Activated CD4-positive, alpha-beta T cell treated with anti-CD3 and anti-CD28 coated beads for 4 hours (primary cell): ENCODE data around the gene SBSN.

Experiments
- DNase-seq, 2 donors: peaks; one replicate each; pipeline ENCODE4 v3.0.0-alpha.2; 2020

SBSN gene, protein sequence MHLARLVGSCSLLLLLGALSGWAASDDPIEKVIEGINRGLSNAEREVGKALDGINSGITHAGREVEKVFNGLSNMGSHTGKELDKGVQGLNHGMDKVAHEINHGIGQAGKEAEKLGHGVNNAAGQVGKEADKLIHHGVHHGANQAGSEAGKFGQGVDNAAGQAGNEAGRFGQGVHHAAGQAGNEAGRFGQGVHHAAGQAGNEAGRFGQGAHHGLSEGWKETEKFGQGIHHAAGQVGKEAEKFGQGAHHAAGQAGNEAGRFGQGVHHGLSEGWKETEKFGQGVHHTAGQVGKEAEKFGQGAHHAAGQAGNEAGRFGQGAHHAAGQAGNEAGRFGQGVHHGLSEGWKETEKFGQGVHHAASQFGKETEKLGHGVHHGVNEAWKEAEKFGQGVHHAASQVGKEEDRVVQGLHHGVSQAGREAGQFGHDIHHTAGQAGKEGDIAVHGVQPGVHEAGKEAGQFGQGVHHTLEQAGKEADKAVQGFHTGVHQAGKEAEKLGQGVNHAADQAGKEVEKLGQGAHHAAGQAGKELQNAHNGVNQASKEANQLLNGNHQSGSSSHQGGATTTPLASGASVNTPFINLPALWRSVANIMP

DNA sequence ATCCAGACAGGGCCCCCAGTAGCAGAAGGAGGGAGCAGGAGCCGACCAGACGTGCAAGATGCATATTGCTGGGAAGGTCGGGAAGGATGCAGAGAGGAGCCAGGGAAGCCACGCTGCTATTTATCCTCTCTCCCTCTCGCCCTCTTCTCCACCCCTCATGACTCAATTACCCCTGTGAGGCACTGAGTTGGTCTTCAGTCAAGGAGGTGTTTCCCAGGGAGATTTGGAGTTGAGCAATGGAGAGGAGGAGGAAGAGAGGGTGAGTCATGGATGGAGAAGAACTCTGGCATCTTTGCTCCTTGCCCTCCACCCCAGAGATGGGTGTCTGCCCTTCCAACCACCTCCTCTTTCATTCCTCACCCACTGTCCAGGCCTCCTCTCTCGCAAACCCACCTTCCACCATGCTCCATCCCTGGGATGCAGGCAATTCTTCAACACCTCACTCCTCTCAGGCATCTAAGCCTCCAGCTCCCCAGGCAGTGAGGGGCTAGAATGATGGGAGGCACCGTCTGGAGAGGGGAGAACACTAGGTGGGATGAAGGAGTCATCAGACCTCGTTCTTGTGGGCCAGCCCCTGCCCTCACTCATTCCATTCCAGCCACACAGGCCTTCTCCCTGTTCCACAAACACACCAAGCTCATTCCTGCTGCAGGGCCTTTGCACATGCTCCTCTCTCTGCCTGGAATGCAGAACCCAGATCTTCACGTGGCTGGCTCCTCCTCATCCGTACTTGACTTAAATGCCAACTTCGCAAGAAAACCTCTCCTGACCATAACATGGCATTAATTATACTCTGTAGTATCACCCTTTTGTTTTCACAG lies at the start of gene SBSN:
Gene SBSN (minus strand): TSS at position 94 of the 821 bp plus-strand sequence. CDS start 30 bp downstream, at position 64.
- DNase-seq: no peak

DNA sequence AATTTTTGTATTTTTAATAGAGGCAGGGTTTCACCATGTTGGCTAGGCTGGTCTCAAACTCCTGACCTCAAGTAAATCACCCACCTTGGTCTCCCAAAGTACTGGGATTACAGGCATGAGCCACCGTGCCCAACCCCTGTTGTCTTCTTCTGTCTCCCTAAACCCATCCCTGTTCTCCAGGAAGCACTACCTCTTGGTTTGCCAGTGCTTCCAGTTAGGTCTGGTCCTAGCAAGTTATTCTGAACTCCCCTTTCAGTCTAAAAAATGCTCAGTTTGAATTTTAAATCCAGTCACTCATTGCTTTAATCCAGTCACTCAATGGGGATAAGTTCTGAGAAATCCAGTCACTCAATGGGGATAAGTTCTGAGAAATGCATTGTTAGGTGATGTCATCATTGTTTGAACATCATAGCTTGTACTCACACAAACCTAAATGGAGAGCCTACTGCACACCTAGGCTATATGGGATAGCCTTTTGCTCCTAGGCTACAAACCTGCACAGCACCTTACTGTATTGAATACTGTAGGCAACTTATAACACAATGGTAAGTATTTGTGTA lies 43.4 kb upstream of the SBSN start:
- no peak for DNase-seq

DNA sequence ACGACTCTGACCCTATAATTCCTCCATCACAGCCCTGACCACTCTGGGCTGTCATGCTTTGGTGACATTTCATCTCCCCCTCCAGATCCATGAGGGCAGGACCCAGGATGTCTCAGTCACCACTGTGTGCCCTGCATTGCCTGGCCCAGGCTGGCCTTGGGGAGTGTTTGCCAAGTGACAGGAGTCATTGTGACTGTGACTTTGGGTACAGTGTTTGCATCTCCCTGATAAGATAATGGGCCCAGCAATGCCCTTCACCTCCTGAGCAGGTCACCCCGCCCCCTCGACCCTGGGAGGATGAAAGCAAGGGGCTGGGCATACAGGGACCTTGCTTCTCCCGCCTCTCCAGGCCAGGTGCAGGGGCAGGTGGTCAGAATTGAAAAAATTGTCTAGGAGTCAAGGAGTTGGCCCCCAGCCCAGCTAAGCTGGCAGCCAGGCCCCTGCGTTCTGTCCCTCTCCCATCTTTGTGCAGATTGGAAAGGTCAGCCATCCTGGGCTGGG lies 41.2 kb upstream of the SBSN start:
- DNase-seq: no peak

DNA sequence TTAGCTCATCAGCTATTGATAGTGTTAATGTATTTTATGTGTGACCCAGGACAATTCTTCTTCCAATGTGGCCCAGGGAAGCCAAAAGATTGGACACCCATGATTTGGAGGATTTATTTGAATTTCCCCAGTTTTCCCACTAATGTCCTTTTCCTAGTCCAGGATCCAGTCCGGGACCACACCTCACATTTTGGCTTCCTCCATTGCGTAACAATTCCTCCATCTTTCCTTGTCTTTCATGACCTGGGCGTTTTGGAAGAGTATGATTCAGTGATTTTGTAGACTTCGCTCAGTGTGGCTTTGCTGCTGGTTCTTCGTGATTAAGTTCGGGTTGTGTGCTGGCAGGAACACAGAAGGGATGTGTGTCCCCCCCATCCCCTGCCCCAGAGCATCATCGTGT lies 38.6 kb upstream of the SBSN start:
- DNase-seq: no peak

DNA sequence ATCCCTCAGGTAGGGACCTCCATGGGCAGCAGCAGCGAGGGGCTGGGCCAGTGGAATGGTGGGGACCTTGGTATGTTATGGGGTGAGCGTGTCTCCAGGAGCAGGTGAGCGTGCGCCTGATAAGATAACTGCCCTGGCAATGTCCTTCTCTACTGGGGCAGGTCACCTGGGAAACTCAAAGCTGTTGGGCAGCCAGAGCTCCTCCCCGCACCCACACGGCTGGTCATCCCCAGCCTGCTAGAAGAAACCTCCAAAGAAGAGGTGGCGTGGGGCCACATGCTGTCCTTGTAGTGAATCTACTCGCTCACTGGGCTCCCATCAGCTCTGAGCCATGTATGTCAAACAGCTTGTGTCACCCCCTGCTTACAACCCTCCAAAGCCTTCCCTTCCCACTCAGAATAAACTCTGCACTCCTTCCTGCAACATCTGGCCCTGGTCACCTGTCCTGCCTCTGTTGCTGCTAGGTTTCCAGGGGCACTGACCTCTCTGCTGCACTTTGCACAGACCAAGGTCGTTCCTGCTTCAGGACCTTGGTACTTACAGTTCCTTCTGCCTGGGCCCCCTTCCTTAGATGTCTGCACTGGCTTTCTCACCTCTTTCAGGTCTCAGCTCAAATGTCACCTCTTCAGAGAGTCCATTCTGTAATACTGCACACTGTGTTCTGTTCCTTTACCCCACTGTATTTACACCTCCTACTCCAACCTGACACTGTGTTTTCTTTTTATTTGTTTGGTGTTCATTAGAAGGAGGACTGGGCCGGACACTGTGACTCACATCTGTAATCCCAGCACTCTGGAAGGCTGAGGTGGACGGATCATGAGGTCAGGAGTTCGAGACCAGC lies 37.1 kb upstream of the SBSN start:
- DNase-seq: no peak

DNA sequence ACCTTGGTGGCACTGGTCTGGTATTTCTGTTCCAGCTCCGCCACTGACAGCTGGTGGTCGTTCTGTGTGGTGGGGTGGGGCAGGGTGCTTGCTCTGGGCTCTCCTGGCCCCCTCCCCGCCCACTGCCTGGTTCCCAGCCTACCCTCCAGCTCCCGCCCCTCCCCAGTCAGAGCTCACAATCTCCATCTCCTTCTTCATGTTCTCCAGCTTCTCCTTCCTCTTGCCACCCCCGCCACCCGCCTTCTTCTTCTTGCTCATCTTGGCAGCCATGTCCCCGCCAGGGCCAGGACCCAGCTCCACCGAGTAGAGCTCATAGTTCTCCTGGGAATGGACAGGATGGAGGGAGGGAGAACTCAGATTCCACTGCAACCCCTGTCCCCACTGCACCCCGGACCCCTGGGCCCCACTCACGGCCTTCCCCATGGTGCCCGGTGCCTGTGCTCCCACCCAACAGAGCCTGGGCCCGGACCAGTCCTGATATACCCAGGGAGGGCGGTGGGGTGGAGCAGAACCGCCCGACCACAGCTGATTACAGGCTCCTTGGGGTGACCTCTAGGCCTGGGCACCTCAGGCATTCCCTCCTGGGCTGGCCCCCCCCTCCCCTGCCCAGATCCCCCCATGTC lies 35.2 kb upstream of the SBSN start, which contains the start of gene ATP4A:
Gene ATP4A (minus strand): TSS at position 452 of the 623 bp plus-strand sequence. CDS start 29 bp downstream, at position 423.
- no peak for DNase-seq

DNA sequence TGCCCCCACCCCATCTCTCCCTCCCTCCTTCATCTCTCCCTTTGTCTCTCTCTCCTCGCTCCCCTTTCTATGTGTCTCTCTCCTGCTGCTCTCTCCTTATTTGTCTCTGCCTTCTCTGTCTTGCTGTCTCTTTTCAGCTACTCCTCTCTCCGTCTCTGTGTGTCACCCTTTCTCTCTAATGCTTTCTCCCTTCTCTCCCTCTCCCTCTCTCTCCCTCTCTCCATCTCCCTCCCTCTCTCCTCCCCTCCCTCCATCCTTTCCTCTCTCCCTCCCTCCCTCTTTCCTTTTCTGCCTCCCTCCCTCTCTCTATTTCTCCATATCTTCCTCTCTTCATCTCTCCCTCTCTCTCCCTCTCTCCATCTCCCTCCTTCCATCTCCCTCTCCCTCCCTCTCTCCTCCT lies 34.7 kb upstream of the SBSN start:
- DNase-seq: no peak

DNA sequence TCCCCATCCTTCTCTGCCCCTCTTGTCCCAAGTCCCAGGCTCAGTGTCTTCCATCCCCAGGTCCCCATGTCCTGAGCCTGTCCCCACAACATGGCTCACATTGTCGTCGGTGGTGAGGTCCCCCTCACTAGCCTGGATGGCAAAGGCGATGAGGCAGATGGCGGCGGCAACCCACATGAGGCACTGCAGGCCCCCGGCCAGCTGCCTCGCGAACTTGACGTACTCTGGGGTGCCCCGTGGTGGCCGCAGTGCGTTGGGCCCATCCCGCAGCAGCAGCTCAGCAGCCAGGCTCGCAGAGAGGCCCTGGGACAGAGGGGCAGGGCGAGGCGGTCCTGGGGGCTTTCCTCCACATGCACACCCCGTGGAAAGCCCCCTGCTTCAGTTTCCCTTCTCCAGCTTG lies 34.2 kb upstream of the SBSN start:
- DNase-seq: no peak

DNA sequence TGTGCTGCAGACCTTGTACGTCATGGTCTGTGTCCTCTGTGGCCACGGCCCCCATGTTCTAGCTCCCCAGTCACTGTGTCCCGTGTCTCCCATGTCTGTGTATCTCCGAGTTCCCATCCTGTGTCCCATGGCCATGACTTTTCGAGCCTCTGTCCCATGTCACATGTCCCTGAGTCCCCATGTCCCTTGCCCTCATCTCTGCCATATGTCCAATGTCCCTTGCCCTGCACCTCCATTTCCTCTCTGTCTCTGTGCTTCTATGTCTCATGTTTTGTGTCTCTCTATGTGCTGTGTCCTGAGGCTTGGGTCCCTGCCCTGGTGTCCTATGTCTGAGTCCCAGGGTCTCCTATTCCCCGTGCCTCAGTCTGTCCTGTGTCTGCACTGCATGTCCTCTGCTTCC lies 33.3 kb upstream of the SBSN start:
- no peak for DNase-seq

DNA sequence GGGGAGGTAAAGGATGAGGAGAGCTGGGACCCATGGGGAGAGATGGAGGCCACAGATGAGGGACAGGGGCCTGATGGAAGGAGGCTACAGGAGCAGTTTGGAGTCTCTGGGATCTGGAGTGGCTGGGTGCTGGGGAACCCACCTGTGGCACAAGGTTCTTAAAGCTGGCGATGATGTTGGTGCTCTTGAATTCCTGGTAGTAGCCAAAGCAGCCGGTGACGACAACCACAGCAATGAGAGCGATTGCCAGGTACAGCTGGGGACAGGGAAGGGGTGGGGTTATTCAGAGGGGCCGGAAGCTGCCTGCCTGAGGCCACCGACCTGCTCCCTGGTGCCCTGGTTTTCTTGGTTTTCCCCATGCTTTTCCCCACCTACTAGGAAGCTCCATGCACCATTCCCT lies 32.6 kb upstream of the SBSN start:
- DNase-seq: no peak

DNA sequence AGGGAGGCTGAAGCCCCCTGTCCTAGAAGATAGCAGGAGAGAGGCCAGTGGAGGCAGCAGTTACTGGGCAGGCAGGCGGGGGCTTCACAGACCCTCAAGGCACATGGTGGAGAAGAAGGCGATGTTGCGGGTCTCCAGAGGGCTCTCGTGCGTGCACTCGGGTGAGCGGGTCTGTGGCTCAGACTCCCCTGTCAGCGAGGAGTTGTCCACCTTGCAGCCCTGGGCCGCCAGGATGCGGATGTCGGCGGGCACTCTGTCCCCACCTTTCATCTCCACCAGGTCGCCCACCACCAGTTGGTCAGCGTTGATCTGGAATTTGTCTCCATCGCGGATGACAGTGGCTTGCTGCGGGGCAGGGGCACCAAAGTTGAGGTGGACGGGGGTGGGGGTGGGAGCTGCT lies 32.2 kb upstream of the SBSN start:
- no peak for DNase-seq

DNA sequence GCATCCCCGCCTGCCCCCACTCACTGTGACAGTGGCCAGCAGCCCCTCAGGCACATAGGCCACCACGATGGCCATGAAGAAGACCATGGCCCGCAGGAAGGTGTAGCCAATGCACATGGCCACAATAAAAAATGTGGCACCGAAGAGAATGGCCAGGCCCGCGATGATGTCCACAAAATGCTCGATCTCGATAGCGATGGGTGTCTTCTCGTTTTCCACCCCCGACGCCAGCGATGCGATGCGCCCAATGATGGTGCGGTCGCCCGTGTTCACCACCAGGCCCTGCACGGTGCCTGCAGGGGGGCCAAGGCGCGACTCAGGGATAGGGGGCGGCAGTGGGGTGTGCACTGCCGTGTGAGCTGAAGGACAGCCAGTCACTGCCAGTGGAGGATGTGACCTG lies 31.7 kb upstream of the SBSN start:
- no peak for DNase-seq

DNA sequence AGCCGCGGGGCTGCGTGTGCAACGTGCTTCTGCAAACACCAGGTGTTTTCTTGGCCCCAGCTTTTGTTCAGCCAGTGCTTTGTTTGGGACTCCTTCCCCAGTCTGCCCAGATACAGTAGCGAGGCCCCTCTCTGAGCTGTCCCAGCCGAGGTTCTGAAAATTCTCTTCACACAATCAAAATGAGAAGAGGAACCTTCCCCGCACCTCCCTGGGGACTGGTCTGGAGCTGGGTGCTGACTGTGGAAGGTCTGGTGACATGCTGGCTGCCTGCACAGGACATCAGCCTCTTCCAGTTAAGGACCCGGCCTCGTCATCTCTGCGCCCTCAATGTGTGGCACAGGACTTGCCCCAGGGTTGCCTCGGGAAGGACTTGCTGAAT lies 31.2 kb upstream of the SBSN start:
- no peak for DNase-seq

DNA sequence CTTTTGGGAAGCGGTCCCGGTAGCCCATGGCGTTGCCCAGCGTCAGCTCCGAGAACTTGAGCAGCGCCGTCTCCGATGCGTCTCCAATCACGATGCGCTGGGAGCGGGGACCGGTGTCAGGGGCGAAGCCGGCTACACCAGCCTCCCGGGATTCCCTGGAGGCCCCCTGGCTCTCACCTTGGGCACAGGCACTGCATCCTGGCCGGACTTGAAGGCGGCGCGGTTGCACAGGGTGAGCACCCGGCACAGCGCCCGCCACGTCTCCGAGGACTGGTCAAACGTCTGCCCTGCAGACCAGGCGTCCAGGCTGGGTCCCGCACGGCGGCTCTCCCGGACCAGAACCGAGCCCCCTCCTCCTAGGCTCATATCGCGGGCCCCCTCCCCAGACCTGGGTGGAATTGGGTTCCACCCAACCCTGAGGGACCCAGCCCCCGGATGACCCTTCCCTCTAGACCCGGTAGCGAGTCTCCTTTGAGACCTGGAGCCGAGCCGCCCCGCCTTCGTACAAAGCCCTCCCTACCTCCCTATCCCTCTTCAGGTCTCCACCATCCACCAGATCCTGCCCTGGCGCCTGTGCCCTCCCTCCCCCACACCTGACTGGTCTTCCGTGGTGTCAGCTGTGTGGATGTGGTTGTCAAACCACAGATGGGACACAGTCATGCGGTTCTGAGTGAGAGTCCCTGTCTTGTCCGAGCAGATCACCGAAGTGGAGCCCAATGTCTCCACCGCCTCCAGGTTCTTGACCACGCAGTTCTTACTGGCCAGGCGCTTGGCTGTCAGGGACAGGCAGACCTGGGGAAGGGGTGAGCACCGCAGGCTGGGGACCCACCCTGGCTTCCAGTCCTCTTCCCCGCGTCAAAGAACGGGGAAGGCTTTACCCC lies 30.5 kb upstream of the SBSN start:
- no peak for DNase-seq

DNA sequence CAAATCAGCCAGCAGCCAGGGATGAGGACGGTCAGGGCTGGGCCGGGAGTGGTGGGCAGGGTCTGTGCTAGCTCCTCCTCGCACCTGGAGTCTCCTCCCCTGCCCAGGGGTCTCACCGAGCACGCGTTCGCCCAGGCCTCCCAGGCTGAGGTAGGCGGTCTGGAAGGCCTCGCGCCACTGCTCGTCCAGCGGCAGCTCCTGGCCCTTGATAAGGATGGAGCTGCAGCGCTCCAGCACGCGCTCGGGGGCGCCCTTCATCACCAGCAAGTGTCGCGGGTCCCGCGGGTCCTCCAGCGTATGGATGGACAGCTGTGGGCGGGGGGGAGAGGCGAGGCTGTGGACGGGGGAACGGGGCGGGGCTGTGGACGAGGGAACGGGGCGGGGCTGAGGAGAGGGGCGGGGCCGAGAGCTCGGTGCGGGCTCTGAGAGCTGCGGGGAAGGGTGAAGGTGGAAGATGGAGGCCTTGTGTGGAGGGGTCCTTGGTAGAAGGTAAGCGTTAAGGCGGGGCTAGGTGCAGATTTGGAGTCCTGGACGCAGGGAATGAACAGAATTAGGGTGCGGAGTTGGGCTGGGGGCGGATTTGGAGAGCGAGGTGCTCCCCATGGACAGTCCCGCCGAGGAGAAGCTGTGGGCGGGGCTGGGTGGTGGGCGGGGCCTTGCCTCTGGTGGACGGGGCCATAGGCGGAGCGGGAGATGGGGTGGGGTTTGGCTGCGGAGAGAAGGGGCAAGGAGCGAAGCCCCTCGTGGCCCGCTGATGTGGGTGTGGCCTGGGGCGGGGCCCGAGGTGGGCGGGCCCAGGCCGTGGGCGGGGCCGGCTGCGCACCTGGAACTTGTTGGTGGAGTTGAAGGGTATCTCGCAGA lies 29.7 kb upstream of the SBSN start:
- DNase-seq: peak; percentile 43 to 57

DNA sequence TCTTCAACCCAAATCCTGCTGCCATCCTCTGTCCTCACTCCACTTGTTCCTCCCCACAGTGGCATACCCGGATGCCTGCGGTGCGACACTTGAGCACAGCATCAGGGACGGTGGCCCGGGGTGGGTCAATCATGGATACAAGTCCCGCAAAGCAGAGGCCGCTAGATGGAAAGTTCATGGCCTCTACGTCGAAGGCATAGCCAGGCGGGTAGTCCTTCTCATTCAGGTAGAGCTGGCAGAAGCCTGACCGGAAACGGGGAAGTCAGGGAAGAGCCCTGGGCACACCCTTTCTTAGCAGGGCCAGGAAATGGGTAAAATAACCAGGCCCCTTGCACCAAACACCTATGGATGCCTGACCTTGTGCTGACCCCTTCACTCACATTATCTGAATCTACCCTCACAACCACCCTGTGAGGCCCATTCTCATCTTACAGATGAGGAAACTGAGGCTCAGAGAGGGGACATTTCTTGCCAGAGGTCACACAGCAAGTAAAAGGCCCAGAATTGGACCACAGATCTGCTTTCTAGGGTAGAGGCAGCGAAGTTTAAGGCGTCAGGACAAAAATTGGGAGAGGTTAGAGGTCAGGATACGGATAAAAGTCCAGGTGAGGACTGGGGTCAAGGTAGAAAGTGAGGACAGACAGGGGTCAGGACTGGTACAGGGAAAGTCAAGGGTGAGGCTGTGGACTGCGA lies 28.9 kb upstream of the SBSN start:
- no peak for DNase-seq

DNA sequence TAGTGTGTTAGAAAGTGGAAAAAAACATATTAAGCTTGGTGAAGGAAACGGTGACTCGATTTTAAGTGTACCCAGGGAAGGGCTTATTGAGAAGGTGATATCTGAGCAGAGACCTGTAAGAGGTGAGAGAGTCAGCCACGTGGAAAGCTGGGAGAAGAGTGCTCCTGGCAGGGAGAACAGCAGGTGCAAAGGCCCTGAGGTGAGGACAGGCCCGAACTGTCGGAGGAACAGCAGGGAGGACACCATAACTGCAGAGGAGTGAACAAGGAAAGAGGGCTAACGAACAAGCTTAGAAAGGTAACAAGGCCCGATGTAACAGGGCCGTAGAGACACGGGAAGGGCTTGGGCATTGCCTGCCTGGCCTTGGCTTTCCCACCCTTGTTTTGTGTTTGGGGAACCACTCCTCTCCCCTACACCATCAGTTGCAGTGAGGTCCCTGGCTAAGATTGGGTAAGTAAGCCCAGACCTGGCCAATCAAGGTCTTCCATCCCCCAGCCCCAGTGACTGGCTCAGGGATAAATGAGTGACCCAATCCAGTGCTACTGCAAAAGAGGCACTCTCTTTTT lies 28.0 kb upstream of the SBSN start:
- DNase-seq: no peak

DNA sequence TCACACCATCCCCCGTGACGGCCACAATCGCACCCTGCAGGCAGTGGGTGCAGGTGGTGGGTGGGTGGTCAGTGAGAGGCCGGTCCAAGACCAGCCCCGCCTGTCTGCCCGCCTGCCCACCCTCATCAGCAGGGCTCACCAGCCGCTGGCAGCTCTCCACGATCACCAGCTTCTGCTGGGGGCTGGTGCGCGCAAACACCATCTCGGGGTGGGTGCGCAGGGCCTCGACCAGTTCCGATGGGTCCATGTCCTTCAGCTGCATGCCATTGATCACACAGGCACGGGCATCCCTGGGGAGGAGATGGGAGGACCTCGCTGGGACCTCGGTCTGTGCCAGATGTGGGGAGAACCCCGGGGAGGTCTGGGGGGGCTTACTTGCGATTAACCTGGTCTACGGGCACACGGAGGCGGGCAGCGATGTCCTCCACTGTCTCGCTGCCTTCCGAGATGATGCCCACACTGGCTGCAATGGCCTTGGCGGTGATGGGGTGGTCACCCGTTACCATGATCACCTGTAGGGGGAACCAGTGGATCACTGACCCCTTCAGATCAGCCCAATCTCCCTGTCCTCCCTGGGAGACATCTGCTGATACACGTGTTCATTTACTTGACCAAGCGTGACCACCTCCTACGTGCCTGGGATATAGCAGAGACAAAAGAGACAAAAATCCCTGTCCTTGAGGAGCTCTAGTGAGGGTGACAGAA lies 27.3 kb upstream of the SBSN start:
- no peak for DNase-seq
